Measurements from ENCODE around the gene HORMAD2. TPM values are rescaled to one million over a fixed set of nuclear protein-coding genes. Genes with fewer than 3 reads are reported as not detected.
A peak's percentile ranks its signal among the peaks of the same experiment; 100 is the strongest.

The HORMAD2 gene
- total RNA-seq (2021) (not detected in 3 replicates), Bru-seq, nascent RNA (percentile 10 among the genes with signal in this experiment)
- long read RNA-seq, experiment 1 = 0 reads
- long read RNA-seq, experiment 2 = 0 reads
- long read RNA-seq, experiment 3 = 0 reads

DNA sequence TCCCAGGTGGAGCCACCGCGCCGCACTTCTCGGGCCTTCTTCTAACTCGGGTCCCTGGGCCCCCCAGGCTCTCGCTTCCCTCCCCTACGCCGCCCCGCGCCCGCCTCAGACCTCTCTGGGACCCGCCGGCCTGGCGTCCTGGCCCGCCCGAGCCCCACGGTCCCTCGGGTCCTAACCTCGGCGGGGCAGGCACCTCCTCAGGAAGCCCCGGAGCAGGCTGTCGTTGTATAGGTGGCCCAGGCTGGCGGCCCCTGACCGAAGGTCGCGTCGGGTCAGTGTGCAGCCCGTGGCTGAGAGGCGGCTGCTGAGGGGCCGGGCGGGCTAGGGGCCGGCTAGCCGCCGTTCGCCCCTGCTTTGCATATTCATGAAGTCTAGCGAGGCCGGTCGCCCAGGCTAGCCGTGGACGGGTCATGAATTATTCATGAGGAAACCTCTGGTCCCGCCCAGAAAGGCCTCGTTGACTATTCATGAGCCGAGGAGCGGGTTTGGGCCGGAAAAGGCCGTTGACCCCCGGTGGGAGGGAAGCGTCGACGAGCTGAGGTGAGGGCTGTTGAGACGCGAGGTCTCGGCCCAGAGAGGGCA lies at the start of gene HORMAD2:
Gene HORMAD2, plus strand, starts transcription at position 513 of the 582 bp plus-strand sequence. CDS start 13,489 bp downstream, outside the sequence.
- ATAC-seq (peak; percentile 98), DNase-seq (ENCODE audit: low spot score) (peak; percentile 96)
- Mint-ChIP-seq H3K4me3 (peak within 1 kb of the TSS; percentile 62), H3K4me1 (peaks cover 17% of the 10 kb centered on the region), H3K27ac (no peak within 1 kb of the TSS), H3K36me3 (no peaks in the 10 kb centered on the region; the same call in none of the 2 replicates), H3K9me3 (peaks cover 10% of the 10 kb centered on the region), H3K27me3 (ENCODE audit: low read depth) (peaks cover 21% of the 10 kb centered on the region)
- TF ChIP-seq RELA (CRISPR knock-in tag; IDR thresholded peaks at IDR 0.05; ENCODE audit: borderline replicate concordance) (no peak), TCF7 (CRISPR knock-in tag; IDR thresholded peaks at IDR 0.05; ENCODE audit: low read depth) (no peak), IRF2 (CRISPR knock-in tag; IDR thresholded peaks at IDR 0.05; ENCODE audit: borderline replicate concordance, low read depth) (no peak), MAX (CRISPR knock-in tag; IDR thresholded peaks at IDR 0.05) (peak; percentile 70; the same call in 1 of the 2 replicates), NFE2L1 (CRISPR knock-in tag; IDR thresholded peaks at IDR 0.05) (no peak), GTF2I (CRISPR knock-in tag; conservative IDR thresholded peaks at IDR 0.05) (no peak), ZNF219 (CRISPR knock-in tag; IDR thresholded peaks at IDR 0.05; ENCODE audit: borderline replicate concordance) (no peak), ZNF263 (CRISPR knock-in tag; IDR thresholded peaks at IDR 0.05; ENCODE audit: low read depth) (no peak), HMGXB4 (CRISPR knock-in tag; IDR thresholded peaks at IDR 0.05) (0 out of 2 replicates have a peak, but pooled peaks have one; percentile 23), ZNF396 (CRISPR knock-in tag; IDR thresholded peaks at IDR 0.05; ENCODE audit: borderline replicate concordance) (no peak), FOXP1 (CRISPR knock-in tag; IDR thresholded peaks at IDR 0.05; ENCODE audit: borderline replicate concordance) (no peak), KAT7 (CRISPR knock-in tag; IDR thresholded peaks at IDR 0.05; ENCODE audit: borderline replicate concordance) (no peak), ELF4 (CRISPR knock-in tag; IDR thresholded peaks at IDR 0.05; ENCODE audit: low read depth) (no peak), ZMAT4 (CRISPR knock-in tag; IDR thresholded peaks at IDR 0.05) (no peak)
- TF ChIP-seq, protein P1, sequence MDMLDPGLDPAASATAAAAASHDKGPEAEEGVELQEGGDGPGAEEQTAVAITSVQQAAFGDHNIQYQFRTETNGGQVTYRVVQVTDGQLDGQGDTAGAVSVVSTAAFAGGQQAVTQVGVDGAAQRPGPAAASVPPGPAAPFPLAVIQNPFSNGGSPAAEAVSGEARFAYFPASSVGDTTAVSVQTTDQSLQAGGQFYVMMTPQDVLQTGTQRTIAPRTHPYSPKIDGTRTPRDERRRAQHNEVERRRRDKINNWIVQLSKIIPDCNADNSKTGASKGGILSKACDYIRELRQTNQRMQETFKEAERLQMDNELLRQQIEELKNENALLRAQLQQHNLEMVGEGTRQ (CRISPR knock-in tag; IDR thresholded peaks at IDR 0.05) = no peak
- CTCF ChIA-PET = interaction anchor here (0.5 to 1.3 kb wide), 4 partner anchors 9 to 493 kb away, joined by 3 to 6 read pairs (median 4); no protein-coding TSS in a partner anchor
- POLR2A ChIA-PET = interaction anchor here (0.6 kb wide), 1 partner anchor 220 kb away, joined by 3 read pairs; no protein-coding TSS in a partner anchor

DNA sequence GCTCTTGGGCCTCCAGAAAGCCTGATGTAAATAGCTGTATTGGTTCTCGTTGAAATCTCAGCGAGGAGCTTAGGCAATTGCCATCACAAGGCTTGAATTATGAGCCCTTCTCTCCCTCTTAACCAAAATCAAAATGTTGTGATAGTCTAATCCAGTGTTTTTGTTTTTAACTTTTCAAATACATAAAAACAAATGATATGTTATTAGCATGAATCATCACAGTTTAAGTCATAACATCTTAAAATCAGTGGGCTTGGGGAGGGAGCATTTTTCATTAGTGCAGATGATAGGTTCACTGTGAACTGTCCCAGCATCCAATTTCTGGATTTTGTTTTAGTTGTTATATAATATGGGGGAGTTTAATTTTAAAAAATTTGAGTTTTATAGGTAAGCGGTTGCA lies 48.9 kb upstream of the HORMAD2 start:
- no peak overlapping the region for H3K27ac Mint-ChIP-seq
- no peak overlapping the region for H3K4me3 Mint-ChIP-seq
- H3K9me3 Mint-ChIP-seq = no peaks in the 10 kb centered on the region
- CTCF ChIA-PET = interaction anchor here (0.5 kb wide), 1 partner anchor 304 kb away, joined by 4 read pairs; no protein-coding TSS in a partner anchor
- ATAC-seq (no peak), DNase-seq (ENCODE audit: low spot score) (no peak)
- POLR2A ChIA-PET = no interaction called here
- no peaks in the 10 kb centered on the region for H3K27me3 Mint-ChIP-seq (ENCODE audit: low read depth)
- no peaks in the 10 kb centered on the region for H3K4me1 Mint-ChIP-seq
- TF ChIP-seq AR (CRISPR knock-in tag; IDR thresholded peaks at IDR 0.05) = no peak
- H3K36me3 Mint-ChIP-seq = no peaks in the 10 kb centered on the region
